BJ (cell line): ENCODE measurements around the gene TMEM140. TPM values are rescaled to one million over a fixed set of nuclear protein-coding genes. Genes with fewer than 3 reads are reported as not detected.
A peak's percentile ranks its signal among the peaks of the same experiment; 100 is the strongest.
"Not testable (repeated sequence)": the region's sequence is repeated elsewhere in the genome, so short reads cannot be mapped to it uniquely, and the experiment has no call there.

Experiments used
- CTCF ChIA-PET: fragments of 350-600 bp; formaldehyde crosslinking; extraction: SDS; loops from one replicate; lab custom pipeline; 2021; ENCODE audit warnings: antibody characterized with exemption, inconsistent platforms; lab: Yijun Ruan, JAX
- POLR2A ChIA-PET: fragments of 300-600 bp; sonication (Branson Sonifier 250); formaldehyde crosslinking; extraction: SDS; loops from one replicate; lab custom pipeline; 2021; ENCODE audit warnings: antibody characterized with exemption; lab: Charles Lee
- DNase-seq: peaks from one replicate; pipeline ENCODE4 v3.0.0-alpha.2; 2011; ENCODE audit warnings: low read depth
- H3K27me3 ChIP-seq: 2 replicates; pipeline ENCODE4 v1.6.0; 2011; ENCODE audit warnings: low read length; ENCODE audit not compliant: control insufficient read depth, insufficient read depth
- H3K36me3 ChIP-seq: 2 replicates; pipeline ENCODE4 v1.5.1; 2011; ENCODE audit warnings: low read length; ENCODE audit not compliant: control insufficient read depth, insufficient read depth
- H3K4me3 ChIP-seq: 2 replicates; pipeline ENCODE4 v1.5.1; 2011; ENCODE audit warnings: low read depth, mild to moderate bottlenecking, control low read depth, low read length
- polyA plus RNA-seq: library from polyadenylated mRNA; depleted of rRNA; stranded (reverse); fragments of >200 nt; gene quantifications from 2 replicates; pipeline ENCODE4 v1.2.3, GENCODE V29; 2011
- TF ChIP-seq, protein P1 (sequence below): IDR thresholded peaks from 2 replicates; pipeline ENCODE4 v1.5.1; 2011; ENCODE audit warnings: low read depth, mild to moderate bottlenecking, control low read depth, inconsistent platforms, low read length, moderate library complexity; ENCODE audit not compliant: insufficient read depth

Gene TMEM140
- polyA plus RNA-seq, 1 experiment = 5.5 TPM

DNA sequence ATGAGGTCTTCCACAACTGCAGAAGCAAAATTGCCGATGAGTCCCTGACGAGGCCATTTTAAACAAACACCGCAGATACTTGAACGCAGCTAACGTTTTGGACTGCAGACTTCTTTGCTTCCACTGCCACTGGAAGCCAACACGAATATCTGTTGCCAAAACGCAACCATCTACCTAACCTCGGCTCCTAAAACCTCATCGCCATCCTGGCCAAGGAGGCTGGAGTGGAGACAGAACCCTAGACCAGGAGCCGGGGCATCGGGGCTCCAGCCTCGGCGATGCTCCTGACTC is 63.0 kb downstream of the TMEM140 start:
- no peak for DNase-seq
- POLR2A ChIA-PET = interaction anchor here (0.6 kb wide), 2 partner anchors 8 to 254 kb away, joined by 3 to 9 read pairs; no protein-coding TSS in a partner anchor
- H3K36me3 ChIP-seq = peaks cover 4% of the 10 kb centered on the region; the same call in 1 of the 2 replicates
- H3K27me3 ChIP-seq = no peaks in the 10 kb centered on the region
- TF ChIP-seq, protein P1, sequence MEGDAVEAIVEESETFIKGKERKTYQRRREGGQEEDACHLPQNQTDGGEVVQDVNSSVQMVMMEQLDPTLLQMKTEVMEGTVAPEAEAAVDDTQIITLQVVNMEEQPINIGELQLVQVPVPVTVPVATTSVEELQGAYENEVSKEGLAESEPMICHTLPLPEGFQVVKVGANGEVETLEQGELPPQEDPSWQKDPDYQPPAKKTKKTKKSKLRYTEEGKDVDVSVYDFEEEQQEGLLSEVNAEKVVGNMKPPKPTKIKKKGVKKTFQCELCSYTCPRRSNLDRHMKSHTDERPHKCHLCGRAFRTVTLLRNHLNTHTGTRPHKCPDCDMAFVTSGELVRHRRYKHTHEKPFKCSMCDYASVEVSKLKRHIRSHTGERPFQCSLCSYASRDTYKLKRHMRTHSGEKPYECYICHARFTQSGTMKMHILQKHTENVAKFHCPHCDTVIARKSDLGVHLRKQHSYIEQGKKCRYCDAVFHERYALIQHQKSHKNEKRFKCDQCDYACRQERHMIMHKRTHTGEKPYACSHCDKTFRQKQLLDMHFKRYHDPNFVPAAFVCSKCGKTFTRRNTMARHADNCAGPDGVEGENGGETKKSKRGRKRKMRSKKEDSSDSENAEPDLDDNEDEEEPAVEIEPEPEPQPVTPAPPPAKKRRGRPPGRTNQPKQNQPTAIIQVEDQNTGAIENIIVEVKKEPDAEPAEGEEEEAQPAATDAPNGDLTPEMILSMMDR = no peak
- peak overlapping the region; percentile 74 for H3K4me3 ChIP-seq
- CTCF ChIA-PET = interaction anchor here (0.9 to 2.5 kb wide), 4 partner anchors 13 to 521 kb away, joined by 3 to 12 read pairs (median 3); partner anchors contain the start of gene CYREN

DNA sequence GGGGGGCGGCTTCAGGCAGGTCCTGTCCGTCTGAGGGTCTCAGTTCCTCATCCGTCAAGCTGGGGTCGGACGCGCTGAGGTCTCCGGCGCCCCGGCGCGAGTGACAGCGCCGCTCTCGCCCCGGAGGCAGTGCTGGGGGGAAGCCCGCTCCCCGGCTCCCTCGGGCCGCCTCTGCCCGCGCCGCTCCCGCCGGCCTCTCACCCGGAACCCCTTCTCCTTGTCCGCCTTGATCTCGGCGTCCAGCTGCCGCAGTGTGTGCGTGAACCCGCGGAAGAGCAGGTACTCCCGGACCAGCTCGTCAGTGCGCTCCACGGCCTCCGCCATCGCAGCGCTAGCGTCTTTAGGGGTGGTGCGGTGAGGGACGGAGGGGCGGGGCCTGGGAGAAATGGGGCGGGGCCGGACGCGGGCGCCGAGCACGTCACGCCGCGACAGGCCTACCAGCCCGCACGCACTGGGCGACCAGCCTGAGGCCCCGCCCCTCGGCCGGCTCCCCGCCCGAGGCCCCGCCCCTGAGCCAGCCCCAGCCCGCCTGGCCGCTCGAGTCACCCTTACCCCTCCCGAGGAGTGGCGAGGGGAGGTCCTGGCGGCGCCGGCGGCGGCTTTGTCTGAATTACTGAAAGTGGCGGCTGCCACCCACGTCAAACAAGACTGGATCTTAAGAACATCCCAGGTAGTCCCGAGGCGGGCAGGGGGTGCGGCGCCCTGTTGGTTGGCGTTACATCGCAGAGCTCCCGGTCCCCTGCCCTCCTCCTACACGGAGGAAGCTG is 63.5 kb downstream of the TMEM140 start, which contains the start of gene WDR91:
WDR91 (minus strand) TSS at position 348 of the 767 bp plus-strand sequence; CDS start at position 324, 24 bp downstream.
- POLR2A ChIA-PET = interaction anchor here (0.6 kb wide), 2 partner anchors 9 to 474 kb away, joined by 3 read pairs; no protein-coding TSS in a partner anchor
- Histone ChIP-seq H3K4me3 (peak within 1 kb of the TSS; percentile 74), H3K36me3 (peaks cover 2% of the 10 kb centered on the region; the same call in 1 of the 2 replicates), H3K27me3 (no peaks in the 10 kb centered on the region)
- CTCF ChIA-PET = interaction anchor here (0.9 to 2.5 kb wide), 5 partner anchors 12 to 779 kb away, joined by 3 to 12 read pairs (median 3); partner anchors contain the start of gene CYREN
- TF ChIP-seq, protein P1 = peak; percentile 12; the same call in 1 of the 2 replicates
- DNase-seq = peak; percentile 56

DNA sequence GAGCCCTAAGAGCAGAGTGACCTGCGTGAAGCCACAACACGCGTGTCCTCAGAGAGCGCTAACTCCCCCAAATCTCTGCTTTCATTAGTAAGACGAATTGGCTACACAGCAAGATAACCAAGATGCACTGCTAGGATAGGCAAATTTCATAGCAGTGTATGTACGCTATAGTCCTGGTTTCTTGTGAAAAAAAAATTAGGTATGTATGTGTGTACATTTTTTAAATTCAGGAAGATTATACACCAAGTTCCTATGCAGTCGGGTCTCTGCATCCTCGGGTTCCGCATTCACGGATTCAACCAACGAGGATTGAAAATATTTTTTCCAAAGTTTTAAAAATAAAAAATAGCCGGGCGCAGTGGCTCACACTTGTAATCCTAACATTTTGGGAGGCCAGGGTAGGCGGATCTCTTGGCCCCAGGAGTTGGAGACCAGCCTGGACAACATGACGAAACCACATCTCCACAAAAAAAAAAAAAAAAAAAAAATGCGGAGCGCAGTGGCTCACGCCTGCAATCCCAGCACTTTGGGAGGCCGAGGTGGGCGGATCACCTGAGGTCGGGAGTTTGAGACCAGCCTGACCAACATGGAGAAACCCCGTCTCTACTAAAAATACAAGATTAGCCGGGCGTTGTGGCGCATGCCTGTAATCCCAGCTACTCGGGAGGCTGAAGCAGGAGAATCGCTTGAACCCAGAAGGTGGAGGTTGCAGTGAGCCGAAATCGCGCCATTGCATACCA is 64.2 kb downstream of the TMEM140 start:
- ChIA-PET POLR2A (interaction anchor here (0.6 kb wide), 1 partner anchor 473 kb away, joined by 3 read pairs; no protein-coding TSS in a partner anchor), CTCF (interaction anchor here (1.0 to 1.2 kb wide), 2 partner anchors 522 to 780 kb away, joined by 3 read pairs; no protein-coding TSS in a partner anchor)
- not testable (repeated sequence) for H3K27me3 ChIP-seq, H3K36me3 ChIP-seq, DNase-seq
- peak overlapping the region; percentile 74 for H3K4me3 ChIP-seq

DNA sequence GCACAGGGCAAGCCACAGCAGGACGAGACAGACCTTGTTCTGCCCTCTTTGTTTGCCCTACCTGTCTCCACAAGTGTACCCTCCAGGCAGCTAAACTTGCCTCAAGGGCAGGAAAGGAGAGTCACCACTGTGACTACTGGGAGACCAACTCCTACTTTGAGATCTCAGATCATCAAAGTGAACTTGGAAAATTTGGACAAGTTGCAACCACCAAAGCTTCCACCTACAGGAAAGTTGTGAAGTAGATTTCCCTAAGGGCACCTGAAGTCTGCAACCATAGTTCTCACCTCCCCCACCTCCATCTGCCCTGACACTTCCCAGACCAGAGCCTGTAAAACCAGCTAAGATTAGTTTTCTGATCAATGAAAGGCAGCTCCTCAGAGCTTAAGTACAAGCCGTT is 66.0 kb downstream of the TMEM140 start:
- no peaks in the 10 kb centered on the region for H3K27me3 ChIP-seq

DNA sequence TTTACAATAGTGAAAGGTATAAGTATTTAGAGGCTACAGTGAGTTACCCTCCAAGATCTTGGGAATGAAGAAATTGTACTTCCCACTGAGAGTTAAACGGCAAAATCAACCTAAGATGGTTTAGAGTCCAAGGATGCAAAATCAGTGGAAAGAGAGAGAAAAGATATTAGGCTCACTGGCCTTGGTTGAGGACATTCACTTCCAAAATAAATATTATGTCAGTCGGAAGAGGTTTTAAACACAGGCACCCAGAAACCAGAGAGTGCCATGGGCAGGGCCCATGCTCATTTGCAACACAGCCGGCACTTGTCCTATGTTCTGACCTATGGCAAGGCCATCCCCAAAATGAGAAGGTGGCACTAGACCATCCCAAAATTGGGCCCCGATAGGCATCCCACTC is 67.3 kb downstream of the TMEM140 start:
- POLR2A ChIA-PET = no interaction called here
- 0 out of 2 replicates have a peak, but pooled peaks cover under 1% of the 10 kb centered on the region for H3K27me3 ChIP-seq
- CTCF ChIA-PET = interaction anchor here (0.7 kb wide), 2 partner anchors 27 to 367 kb away, joined by 3 read pairs; no protein-coding TSS in a partner anchor
- TF ChIP-seq, protein P1 = no peak
- no peak overlapping the region for H3K4me3 ChIP-seq
- H3K36me3 ChIP-seq = no peaks in the 10 kb centered on the region
- no peak for DNase-seq

More for the DNA sequence above, 66.0 kb downstream of the TMEM140 start:
- Histone ChIP-seq H3K36me3 (no peaks in the 10 kb centered on the region), H3K4me3 (no peak overlapping the region)
- DNase-seq = no peak
- CTCF ChIA-PET = no interaction called here
- TF ChIP-seq, protein P1 = no peak
- POLR2A ChIA-PET = no interaction called here
